Endothelial cell of umbilical vein (primary cell): ENCODE data around the gene ABCF2. TPM values are rescaled to one million over a fixed set of nuclear protein-coding genes. Genes with fewer than 3 reads are reported as not detected.

Experiments
- BruUV-seq: library from RNA; stranded (reverse); fragments of 400-500 nt; replicated peaks from 2 replicates; lab custom pipeline; 2021; lab: Mats Ljungman, UMichigan
- CTCF ChIA-PET: fragments of 300-600, 350-600 bp; sonication (Branson Sonifier 250); formaldehyde crosslinking; loops from one replicate; lab custom pipeline; 2021; ENCODE audit warnings: antibody characterized with exemption, inconsistent platforms; lab: Charles Lee
- POLR2A ChIA-PET: fragments of 300-600, 350-600 bp; sonication (Branson Sonifier 250); formaldehyde crosslinking; loops from one replicate; lab custom pipeline; 2021; ENCODE audit warnings: antibody characterized with exemption, inconsistent platforms; lab: Charles Lee
- DNase-seq: peaks from one replicate; pipeline ENCODE4 v3.0.0-alpha.2; 2011; ENCODE audit warnings: low read depth, low spot score
- FAIRE-seq: peaks from 2 replicates; lab custom pipeline; 2011; peaks lifted over from hg19 to GRCh38; lab: Jason Lieb, UNC
- H2AFZ ChIP-seq: 2 replicates; pipeline ENCODE4 v1.6.0; 2012; ENCODE audit warnings: low read depth, low read length, control low read depth, inconsistent platforms
- H3K27ac ChIP-seq: 2 replicates; pipeline ENCODE4 v1.5.1; 2011; ENCODE audit warnings: low read depth, mild to moderate bottlenecking, control low read depth, low read length, moderate library complexity; ENCODE audit not compliant: insufficient read depth
- H3K27me3 ChIP-seq, 2 experiments: 2 replicates each; pipeline versions ENCODE4 v1.6.0 to v1.6.1; 2011; ENCODE audit warnings: low read length in 2 of 2, mixed read lengths in 1 of 2; ENCODE audit not compliant: control insufficient read depth in 2 of 2, insufficient read depth in 2 of 2
- H3K36me3 ChIP-seq, 2 experiments: 2 replicates in 1 of 2; 3 replicates in 1 of 2; pipeline ENCODE4 v1.5.1; 2011; ENCODE audit warnings: low read length in 2 of 2, mild to moderate bottlenecking in 1 of 2, moderate library complexity in 1 of 2; ENCODE audit not compliant: control insufficient read depth in 2 of 2, insufficient read depth in 2 of 2; ENCODE audit errors: extremely low read depth in 1 of 2
- H3K4me1 ChIP-seq: 3 replicates; pipeline ENCODE4 v1.5.1; 2011; ENCODE audit warnings: mild to moderate bottlenecking, low read length; ENCODE audit not compliant: control insufficient read depth, insufficient read depth; ENCODE audit errors: extremely low read depth
- H3K4me2 ChIP-seq: 2 replicates; pipeline ENCODE4 v1.6.1; 2011; ENCODE audit warnings: low read length, control low read depth, mixed read lengths; ENCODE audit not compliant: insufficient read depth
- H3K4me3 ChIP-seq, 3 experiments: fragments of 200-600 bp in 1 of 3; sonication (generic), shearing (Covaris generic) in 1 of 3; replicated peaks in 1 of 3; 2 replicates each; pipeline ENCODE4 v1.5.1; 2011 to 2016; ENCODE audit warnings: control low read depth in 3 of 3, low read length in 3 of 3, mild to moderate bottlenecking in 2 of 3, inconsistent platforms in 1 of 3, low read depth in 1 of 3, moderate library complexity in 1 of 3; ENCODE audit not compliant: insufficient read depth in 1 of 3
- H3K79me2 ChIP-seq: 2 replicates; pipeline ENCODE4 v1.6.0; 2012; ENCODE audit warnings: low read length, inconsistent platforms; ENCODE audit not compliant: control insufficient read depth, insufficient read depth
- H3K9ac ChIP-seq: replicated peaks from 2 replicates; pipeline ENCODE3; 2011; ENCODE audit warnings: low read length, control low read depth; ENCODE audit not compliant: insufficient read depth; ENCODE audit errors: extremely low read depth
- H3K9me1 ChIP-seq: replicated peaks from 3 replicates; pipeline ENCODE4 v1.6.0; 2011; ENCODE audit warnings: mild to moderate bottlenecking, low read length; ENCODE audit not compliant: control insufficient read depth, insufficient read depth; ENCODE audit errors: extremely low read depth
- H3K9me3 ChIP-seq: replicated peaks from 2 replicates; pipeline ENCODE4 v1.5.1; 2012; ENCODE audit warnings: low read length, inconsistent platforms; ENCODE audit not compliant: control insufficient read depth, insufficient read depth
- H4K20me1 ChIP-seq: replicated peaks from 2 replicates; pipeline ENCODE3; 2011; ENCODE audit warnings: mild to moderate bottlenecking, low read length; ENCODE audit not compliant: control insufficient read depth, insufficient read depth; ENCODE audit errors: extremely low read depth
- CTCF ChIP-seq, 2 donors: IDR thresholded peaks; 1 replicate in 1 of 2; 2 replicates in 1 of 2; pipeline ENCODE4 v1.5.1; 2011; ENCODE audit warnings: low read length in 2 of 2, mild to moderate bottlenecking in 2 of 2, moderate library complexity in 2 of 2, control low read depth in 1 of 2, inconsistent platforms in 1 of 2, low read depth in 1 of 2; ENCODE audit not compliant: insufficient read depth in 1 of 2; ENCODE audit errors: extremely low read depth in 1 of 2
- EZH2 ChIP-seq: IDR thresholded peaks from 2 replicates; pipeline ENCODE4 v1.6.1; 2012; ENCODE audit warnings: borderline replicate concordance, low read depth, mild to moderate bottlenecking, moderate library complexity, low read length, inconsistent platforms; ENCODE audit not compliant: severe bottlenecking
- FOS ChIP-seq: IDR thresholded peaks from 2 replicates; pipeline ENCODE4 v1.6.1; 2011; ENCODE audit warnings: mild to moderate bottlenecking, low read length, moderate library complexity, borderline replicate concordance; ENCODE audit not compliant: insufficient read depth
- GATA2 ChIP-seq: IDR thresholded peaks from 2 replicates; pipeline ENCODE4 v1.7.0; 2011; ENCODE audit warnings: low read depth, mild to moderate bottlenecking, moderate library complexity, mixed read lengths, low read length; ENCODE audit not compliant: insufficient read length, insufficient read depth
- JUN ChIP-seq: IDR thresholded peaks from 2 replicates; pipeline ENCODE4 v1.6.1; 2011; ENCODE audit warnings: borderline replicate concordance, low read depth; ENCODE audit not compliant: insufficient read length, insufficient read depth
- MAX ChIP-seq: IDR thresholded peaks from 2 replicates; pipeline ENCODE4 v1.6.1; 2011; ENCODE audit not compliant: insufficient read depth, insufficient read length
- MYC ChIP-seq: IDR thresholded peaks from one replicate; pipeline ENCODE4 v1.6.1; 2011; ENCODE audit warnings: mild to moderate bottlenecking, low read depth, low read length
- POLR2A ChIP-seq: IDR thresholded peaks from 2 replicates; pipeline ENCODE4 v1.6.1; 2012; ENCODE audit warnings: low read depth, mild to moderate bottlenecking, control low read depth, low read length
- POLR2AphosphoS5 ChIP-seq: IDR thresholded peaks from 2 replicates; pipeline ENCODE4 v1.6.1; 2012; ENCODE audit warnings: low read depth, mild to moderate bottlenecking, control low read depth, low read length, moderate library complexity; ENCODE audit not compliant: insufficient read depth
- dilution Hi-C: fragments of 300-500 bp; cut with MboI; formaldehyde crosslinking; loops from one replicate; pipeline ENCODE4 v1.15.0; 2019; ENCODE audit warnings: low sequenced_read_pairs; ENCODE audit not compliant: extremely low pct_ligation_motif_present
- intact Hi-C: fragments of 100-400 bp; cut with micrococcal nuclease; formaldehyde crosslinking; loops from one replicate; pipeline ENCODE4 v1.10.0; 2022
- polyA plus RNA-seq, 4 experiments: library from polyadenylated mRNA; depleted of rRNA in 3 of 4; stranded (reverse) in 3 of 4; unstranded in 1 of 4; fragments of >200 nt; gene quantifications; 2 replicates each; pipeline versions ENCODE4 v1.2.1 to v1.2.3, GENCODE V29; 2011 to 2012; ENCODE audit warnings: missing spikeins in 1 of 4
- total RNA-seq: library from RNA; stranded (reverse); gene quantifications from 2 replicates; pipeline ENCODE4 v1.2.3, GENCODE V29; 2021

ABCF2 gene
- total and polyA plus RNA-seq, 2 donors (not counting 3 experiments of a cell fraction or from before 2014, with no cell fraction given): 45.3 to 61.6 TPM

GRCh38 chr7:151246102-151246850 is 19.3 kb upstream of the ABCF2 start:
- Histone ChIP-seq H4K20me1 (no peaks in the 10 kb centered on the region), H3K27ac (no peak overlapping the region), H3K4me2 (no peak overlapping the region), H2AFZ (no peak overlapping the region), H3K9ac (no peak overlapping the region), H3K4me1 (peaks cover 15% of the 10 kb centered on the region), H3K36me3 (no peaks in the 10 kb centered on the region), H3K9me1 (no peaks in the 10 kb centered on the region), H3K4me3 (no peak overlapping the region), H3K79me2 (no peaks in the 10 kb centered on the region), H3K27me3 (peaks cover 0 to 6% of the 10 kb centered on the region in 2 experiments), H3K9me3 (no peaks in the 10 kb centered on the region)
- TF ChIP-seq JUN: no peak
- TF ChIP-seq EZH2: no peak
- no peak for TF ChIP-seq MAX
- TF ChIP-seq POLR2AphosphoS5: no peak
- no peak for TF ChIP-seq POLR2A
- TF ChIP-seq GATA2: no peak
- TF ChIP-seq MYC: no peak
- TF ChIP-seq FOS: no peak
- TF ChIP-seq CTCF (IDR thresholded peaks at IDR 0.05; ENCODE audit: extremely low read depth in 1 of 2, insufficient read depth in 1 of 2, low read depth in 1 of 2, low read length in 2 of 2): no peak
- BruUV-seq: no TSS peak
- no peak for DNase-seq
- dilution Hi-C loops (no loop called here), intact Hi-C loops (no loop called here)
- CTCF ChIA-PET: interaction anchor here (0.8 to 1.4 kb wide), 5 partner anchors 10 to 56 kb away, joined by 3 to 13 read pairs (median 4); partner anchors contain the start of gene ABCF2
- POLR2A ChIA-PET: no interaction called here
- no peak for FAIRE-seq
